ENCODE results near the gene ABLIM2.

ABLIM2 gene

DNA sequence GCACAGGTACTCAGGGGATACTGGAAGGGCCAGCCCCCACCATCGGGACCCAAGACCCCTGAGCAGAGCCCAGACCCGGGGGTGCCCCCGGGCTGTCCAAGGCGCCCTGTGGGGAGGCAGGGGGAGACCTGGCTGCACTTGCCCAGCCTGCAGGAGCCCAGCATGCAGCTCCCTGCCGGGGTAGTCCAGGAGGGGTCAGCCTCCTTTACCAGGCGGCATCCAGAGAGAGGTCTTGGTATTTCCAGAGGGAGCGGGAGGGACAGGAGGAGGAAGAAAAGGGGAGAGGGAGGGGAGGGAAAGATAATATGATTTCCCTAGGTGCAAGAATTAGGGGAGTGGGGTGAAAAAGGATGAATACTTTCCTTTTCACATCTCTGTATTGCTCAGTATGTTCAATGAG is 97.5 kb downstream of the ABLIM2 start:
- no peak for DNase-seq

DNA sequence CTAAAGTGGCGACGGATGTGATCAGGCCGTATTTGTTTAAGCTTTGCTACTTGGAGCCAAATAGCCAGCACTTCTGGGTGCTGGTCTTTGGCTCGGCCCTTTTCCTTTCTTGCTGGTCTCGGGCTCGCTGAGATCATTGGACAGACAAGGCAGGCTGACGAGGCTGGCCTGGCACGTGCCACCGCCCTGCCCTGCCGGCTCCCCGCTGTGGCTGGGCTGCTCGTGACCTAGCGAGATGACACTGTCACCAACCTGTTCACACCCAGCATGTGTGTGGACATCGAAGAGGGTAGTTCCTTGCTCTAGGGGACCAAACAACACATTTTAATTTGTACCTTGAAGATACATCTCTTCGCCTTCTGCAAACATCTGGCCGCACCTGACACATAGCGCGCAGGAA is 98.0 kb downstream of the ABLIM2 start:
- no peak for DNase-seq

- DNase-seq = no peak
Measured at GRCh38 chr4:8058031-8058479, 100.6 kb downstream of the ABLIM2 start.

- DNase-seq = no peak
Measured at GRCh38 chr4:8055206-8055605, 103.4 kb downstream of the ABLIM2 start.

GRCh38 chr4:8053688-8054449 is 104.7 kb downstream of the ABLIM2 start:
- DNase-seq = no peak

DNA sequence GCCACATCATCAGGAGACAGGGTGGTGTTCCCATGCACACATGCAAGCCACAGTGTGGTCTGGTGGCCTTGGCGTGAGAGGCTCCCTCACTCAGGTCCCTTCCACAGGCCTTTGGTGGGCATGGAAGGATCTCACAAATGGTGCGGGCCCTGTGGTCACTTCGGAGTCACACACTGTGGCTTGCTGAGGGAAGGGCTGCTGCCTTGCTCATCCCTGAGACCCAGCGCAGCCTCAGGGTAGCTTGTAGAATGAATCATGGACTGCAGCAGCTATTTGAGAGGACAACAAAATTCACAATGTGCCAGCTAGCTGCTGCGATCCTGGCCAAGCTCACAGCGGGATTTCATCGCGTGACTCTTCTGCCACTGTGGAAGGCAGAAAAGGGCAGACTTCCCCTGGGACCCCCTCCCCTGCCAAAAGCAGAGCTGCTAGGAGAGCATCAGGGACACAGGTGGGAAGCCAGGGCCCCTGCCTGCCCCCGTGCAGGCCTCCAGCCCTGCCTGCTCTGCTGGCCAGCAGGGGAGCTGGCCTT is 106.4 kb downstream of the ABLIM2 start:
- DNase-seq = no peak

- DNase-seq = no peak
Measured at GRCh38 chr4:8051644-8052043, 107.0 kb downstream of the ABLIM2 start.

DNA sequence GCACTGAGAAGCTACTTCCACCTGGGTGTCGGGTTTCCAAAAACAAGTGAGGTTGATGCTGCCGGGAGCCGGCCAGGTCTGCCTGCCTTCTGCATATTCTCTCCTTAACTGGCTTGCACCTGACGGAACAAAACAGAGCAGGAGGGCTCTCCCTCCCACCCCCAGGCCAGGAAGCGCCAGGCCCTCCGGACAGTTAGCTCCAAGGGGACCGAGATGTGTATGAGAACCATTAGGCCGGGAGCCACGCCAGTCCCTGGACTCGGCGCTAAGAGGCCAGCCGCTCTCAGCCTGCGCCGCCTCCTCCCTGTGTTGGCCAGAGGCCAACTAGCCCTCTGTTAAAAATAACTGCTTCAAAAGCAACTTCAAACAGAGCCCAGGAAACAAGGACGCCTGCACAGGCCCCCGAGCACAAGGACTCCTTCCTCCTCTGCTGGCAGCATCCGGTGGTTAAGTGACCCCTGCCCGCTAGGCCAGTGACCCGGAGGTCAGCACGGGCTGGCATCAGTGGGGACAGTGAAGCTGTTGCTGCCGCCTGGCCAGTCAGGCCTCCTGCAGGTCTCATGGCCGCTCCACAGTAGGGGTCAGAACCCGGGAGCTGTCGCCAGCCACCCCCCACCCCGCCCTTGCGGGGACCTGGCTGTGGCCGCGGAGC is 107.9 kb downstream of the ABLIM2 start:
- DNase-seq = peak; percentile 66

DNA sequence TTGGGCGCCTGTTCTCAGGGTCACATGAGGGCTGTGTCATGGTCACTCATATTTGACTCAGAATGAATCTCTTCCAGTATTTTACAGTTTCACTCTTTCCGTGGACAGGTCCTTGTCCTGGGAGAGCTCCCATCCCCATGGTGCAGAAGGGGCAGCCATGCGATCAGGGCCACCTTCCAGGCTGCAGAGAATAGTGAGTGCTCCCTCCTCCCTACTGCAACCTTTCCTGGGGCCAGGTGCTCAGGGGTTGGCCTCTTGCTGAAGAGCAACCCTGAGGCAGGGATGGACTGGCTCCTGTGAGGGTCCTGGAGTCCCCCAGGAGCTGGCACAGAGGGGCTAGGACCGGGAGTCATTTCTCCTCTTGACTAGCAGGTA is 108.4 kb downstream of the ABLIM2 start:
- DNase-seq = no peak

DNA sequence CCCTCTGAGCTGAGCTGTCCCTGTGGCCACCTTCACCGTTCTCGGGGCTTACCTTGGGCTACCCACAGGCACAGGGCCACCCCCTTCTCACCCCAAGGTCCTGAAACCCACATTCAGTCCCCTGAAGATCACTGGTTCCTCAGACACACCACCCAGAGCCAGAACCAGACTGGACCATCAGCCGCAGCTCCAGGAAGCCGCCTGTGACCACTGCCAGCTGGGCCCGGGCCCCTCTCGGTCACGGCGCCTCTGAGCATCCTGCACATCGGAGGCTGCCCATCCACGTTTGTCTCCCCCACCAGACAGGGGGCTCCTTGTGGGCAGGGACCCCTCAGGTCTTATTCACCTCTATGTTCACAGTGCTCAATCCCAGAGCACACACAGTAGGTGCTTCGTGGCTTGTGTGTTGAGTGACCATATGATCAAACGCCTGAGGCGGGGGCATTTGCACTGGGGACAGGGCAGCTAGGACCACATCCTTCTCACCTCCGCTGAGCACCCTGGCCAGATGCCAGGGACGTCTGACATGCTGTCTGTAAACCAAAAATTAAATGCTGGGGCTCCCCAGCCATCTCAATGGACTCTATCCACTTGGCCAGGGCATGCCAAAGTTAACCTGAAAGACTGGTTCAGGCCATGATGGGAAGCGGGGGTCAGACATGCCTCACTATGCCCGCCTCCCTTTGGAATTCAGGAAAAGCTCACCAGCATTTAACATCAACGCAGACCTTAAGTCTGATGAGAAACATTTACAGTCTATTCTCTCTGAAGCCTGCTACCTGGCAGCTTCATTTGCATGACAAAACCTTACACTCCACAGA is 109.5 kb downstream of the ABLIM2 start:
- DNase-seq = no peak

GRCh38 chr4:8047837-8048678 is 110.6 kb downstream of the ABLIM2 start:
- DNase-seq = no peak

- DNase-seq = no peak
Measured at GRCh38 chr4:8046925-8047541, 111.6 kb downstream of the ABLIM2 start.

GRCh38 chr4:8045909-8046308 is 112.7 kb downstream of the ABLIM2 start:
- no peak for DNase-seq

GRCh38 chr4:8044699-8045098 is 113.9 kb downstream of the ABLIM2 start:
- DNase-seq = peak; percentile 95

DNA sequence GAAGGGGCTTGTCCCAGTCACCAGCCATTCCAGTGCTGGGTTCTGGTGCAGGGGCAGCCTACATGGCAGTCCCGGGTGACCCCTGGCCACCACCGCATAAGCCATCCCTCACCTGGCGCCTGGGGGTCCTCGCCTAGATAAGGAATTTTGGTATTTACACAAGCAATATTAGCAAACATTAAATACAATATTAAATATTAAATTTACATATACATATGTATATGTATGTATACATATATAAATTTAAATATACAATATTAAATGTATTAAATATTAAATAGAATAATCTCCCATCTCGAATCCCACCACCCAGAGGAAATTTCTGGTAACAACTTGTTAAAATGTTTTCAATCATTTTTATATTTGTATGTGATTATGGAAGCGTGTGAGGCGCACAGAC is 114.4 kb downstream of the ABLIM2 start:
- no peak for DNase-seq

DNA sequence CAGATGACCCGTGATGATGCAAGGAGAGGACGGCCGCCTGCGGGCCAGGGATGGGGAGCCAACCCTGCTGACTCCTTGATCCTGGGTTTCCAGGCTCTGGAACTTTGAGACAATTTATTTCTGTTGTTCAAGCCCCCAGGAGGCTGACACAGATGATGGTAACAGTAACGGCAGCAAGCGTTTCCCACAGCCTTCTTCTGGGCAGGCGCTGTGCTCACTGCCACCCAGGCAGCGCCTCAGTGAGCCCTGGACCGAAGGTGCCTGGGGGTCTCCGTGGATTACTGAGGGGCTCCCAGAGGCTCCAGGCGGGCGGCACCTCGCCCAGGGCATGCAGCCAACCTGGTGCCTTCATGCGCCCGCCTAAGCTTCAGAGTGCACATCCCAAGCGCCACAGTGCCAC is 115.0 kb downstream of the ABLIM2 start:
- no peak for DNase-seq

DNA sequence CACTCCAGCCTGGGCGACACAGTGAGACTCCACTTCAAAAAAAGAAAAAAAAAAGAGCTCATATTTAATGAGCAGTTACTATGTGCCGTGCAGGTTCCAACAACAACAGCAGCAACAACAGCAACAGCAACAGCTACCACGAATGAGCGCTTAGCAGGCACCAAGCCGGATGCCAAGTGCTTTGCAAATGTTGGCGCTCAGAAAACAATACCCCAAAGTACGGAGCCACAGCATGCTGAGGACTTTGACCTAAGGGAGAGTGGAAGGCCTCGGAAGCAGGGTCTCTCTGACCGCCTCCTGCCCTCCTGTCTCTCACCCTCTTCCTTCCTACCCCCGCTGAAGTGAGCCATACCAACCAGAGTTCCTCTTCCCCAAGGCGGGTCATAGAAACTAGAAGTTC is 116.7 kb downstream of the ABLIM2 start:
- no peak for DNase-seq

GRCh38 chr4:8041172-8041571 is 117.4 kb downstream of the ABLIM2 start:
- no peak for DNase-seq

DNA sequence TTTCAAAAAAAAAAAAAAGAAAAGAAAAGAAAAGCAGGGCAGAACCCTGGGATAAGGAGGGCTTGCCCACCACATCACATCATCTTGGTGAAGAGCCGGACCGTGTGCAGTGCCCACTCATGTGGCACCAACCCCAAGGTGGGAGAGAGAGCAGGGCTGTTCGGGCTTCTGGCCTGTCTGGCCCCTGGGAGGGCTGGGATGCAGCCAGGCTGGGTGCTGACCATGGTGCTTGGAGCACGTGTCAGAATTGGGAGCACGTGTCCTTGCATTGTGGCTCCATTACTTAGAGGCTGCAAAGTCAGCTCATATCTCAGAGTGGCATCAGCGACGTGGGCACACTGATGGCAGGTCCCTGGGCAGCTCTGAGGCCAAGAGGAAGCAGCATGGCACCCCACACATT is 118.0 kb downstream of the ABLIM2 start:
- DNase-seq = no peak

GRCh38 chr4:8039853-8040252 is 118.8 kb downstream of the ABLIM2 start:
- no peak for DNase-seq

DNA sequence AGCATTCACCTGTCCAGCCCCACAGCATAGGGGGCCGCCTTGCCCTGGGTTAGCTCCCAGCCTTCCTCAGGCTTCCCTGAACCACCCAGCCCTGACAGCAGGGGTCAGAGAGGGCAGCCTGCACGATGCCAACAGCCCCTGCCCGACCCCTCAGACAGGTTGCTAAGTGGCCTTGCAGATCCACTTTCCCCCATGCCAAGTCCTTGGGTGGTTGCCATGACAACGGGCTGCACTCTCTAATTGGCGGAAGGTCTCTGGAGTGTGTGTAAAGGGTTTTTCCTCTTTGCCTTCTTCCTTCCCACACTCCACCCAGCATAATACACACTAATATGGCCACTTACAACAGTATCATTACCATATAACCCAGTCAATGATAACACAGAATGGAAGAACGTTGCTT is 119.3 kb downstream of the ABLIM2 start:
- DNase-seq = peak; percentile 89

DNA sequence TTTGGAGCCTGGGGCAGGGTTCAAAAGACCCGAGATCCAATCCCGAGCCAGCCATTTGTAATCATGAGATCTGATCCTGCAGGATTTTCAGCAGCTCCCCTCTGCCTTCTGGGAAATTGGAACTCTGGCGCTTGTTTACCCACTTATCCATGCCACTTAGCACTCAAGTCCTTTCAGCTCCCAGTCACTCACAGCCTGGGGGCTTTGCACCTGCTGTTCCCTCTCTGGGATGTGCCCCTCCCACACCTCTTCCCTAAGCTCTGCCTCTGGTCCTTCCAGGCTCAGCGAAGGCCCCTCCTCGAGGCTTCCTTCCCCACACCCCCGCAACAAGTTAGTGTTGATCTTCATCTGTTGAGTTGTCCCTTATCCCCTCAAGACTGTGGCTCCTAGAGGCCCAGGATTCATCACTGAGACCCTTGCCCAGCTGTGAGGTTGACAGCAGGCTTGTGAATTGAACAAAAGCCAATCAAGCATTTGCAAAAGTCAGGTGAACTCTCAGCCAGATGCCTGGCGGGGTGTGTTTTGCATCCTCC is 119.8 kb downstream of the ABLIM2 start:
- peak; percentile 78 for DNase-seq
